Fibroblast of mammary gland (primary cell): ENCODE results near the gene LRRC74A.

Experiments used
- DNase-seq: peaks from one replicate; pipeline ENCODE4 v3.0.0-alpha.2; 2010; ENCODE audit warnings: low read depth
- H3K4me3 ChIP-seq: 2 replicates; pipeline ENCODE4 v1.5.1; 2011; ENCODE audit warnings: low read depth, mild to moderate bottlenecking, low read length, moderate library complexity; ENCODE audit not compliant: control insufficient read depth
- TF ChIP-seq, protein P1 (sequence below): conservative IDR thresholded peaks from 2 replicates; pipeline ENCODE4 v1.5.1; 2011; ENCODE audit warnings: low read depth, low read length, inconsistent platforms; ENCODE audit not compliant: control insufficient read depth, insufficient read depth

The LRRC74A gene

DNA sequence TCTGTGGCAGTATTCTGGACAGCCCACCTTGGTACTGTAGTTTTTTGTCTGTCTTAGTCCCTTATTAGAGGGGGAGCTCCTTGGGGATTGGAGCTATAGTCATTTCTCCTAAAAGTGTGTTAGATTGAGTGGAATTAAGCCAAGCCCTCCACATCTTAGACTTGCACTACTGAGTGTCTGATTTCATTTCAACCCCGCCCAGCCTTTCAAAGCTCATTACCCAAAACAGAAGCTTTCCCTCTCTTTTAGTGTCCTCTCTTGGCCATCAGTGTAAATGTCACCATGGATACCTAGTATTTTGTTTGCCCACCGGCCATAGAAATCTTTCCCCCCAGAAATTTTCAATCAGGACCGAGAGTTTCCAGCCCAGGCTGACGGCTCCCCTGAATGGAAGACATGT lies 74.5 kb downstream of the LRRC74A start:
- TF ChIP-seq, protein P1, sequence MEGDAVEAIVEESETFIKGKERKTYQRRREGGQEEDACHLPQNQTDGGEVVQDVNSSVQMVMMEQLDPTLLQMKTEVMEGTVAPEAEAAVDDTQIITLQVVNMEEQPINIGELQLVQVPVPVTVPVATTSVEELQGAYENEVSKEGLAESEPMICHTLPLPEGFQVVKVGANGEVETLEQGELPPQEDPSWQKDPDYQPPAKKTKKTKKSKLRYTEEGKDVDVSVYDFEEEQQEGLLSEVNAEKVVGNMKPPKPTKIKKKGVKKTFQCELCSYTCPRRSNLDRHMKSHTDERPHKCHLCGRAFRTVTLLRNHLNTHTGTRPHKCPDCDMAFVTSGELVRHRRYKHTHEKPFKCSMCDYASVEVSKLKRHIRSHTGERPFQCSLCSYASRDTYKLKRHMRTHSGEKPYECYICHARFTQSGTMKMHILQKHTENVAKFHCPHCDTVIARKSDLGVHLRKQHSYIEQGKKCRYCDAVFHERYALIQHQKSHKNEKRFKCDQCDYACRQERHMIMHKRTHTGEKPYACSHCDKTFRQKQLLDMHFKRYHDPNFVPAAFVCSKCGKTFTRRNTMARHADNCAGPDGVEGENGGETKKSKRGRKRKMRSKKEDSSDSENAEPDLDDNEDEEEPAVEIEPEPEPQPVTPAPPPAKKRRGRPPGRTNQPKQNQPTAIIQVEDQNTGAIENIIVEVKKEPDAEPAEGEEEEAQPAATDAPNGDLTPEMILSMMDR: no peak
- DNase-seq: no peak
- H3K4me3 ChIP-seq: no peak overlapping the region

DNA sequence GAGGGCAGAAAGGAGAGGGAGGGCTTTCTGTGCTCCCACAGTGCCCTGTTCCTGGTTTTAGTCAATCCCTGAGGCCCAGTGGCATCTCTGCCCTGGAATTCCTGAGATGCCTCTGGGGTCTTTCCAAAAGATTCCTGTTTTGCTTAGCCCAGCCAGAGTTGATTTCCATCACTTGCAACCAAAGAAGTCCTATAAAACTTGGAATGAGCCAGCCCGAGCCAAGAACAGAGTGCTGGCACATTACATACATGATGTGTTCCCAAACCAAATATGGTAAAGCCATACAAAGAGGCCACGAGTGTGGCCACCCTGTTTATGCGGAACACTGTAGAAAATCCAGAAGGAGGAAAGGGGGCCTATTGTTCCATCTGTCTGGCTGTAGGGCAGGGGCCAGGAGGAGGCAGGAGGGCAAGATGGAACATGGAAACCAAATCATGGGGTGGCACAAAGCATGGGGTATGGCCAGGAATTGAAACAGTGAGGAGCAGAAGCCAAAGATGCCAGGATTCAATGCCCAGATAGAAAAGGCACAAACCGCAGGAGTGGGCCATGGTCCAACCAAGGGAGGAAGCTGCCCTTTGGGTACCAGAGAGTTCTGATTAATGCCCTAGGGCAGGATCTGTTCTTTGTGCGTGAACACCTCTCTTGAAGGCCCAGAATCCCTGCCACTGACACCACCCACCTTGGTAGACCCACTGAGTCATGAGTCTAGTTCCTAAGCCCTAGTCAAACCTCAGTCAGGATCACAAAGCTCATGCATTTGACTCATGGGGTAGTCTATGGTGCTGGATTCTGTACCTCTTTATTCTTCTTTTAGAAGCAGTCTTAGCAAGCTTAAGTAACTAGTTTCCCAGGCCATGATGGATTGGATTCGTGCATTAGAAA lies 75.2 kb downstream of the LRRC74A start:
- DNase-seq: no peak
- TF ChIP-seq, protein P1: no peak

DNA sequence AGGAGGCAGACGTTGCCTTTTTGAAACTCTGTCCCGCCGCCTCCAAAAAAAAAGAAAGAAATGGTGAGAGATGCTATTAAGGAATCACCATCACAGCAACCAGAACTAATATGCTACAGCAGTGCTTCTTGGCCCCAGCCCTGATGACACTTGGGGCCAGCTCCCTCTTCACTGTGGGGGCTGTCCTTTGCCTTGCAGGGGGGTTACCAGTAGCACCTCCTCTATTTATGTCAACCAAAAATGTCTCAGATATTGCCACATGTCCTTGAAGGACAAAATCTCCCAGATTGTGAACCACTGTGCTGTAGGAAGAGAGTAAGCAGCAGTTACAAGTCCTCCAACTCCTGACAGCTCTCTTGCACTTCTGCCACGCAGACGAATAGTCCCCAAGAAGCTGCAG lies 76.4 kb downstream of the LRRC74A start:
- no peak overlapping the region for H3K4me3 ChIP-seq
- DNase-seq: no peak
- TF ChIP-seq, protein P1: no peak

More for the DNA sequence above, 75.2 kb downstream of the LRRC74A start:
- H3K4me3 ChIP-seq: no peak overlapping the region

DNA sequence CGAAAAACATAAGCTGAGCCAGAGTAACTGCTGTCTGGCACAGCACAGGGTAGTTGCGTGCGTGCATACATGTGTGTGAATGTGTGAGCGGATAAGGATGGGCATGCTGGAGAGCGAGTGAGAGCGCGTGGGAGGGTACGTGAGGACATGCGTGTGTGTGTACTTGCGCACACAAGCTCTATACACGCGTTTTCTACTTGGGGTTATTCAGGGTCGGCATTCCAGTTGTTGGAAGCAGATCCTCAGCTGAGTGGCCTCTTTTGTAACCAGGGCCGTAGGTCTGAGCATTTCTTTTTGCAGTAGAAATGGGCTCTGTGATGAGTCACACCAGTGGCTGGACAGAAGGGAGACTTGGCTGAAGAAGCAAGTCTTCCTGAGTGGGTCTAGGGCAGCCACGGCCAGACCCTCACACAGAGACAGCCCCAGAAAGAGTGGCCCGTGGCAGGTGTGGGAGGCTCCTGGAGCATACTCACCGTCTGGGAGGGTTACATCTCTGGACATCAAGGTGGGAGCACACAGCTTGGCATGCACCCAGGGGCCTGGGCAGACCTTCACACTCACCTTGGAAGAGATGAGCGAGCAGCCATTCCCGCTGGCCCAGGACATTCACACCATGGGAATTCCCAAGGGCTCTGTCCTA lies 78.0 kb downstream of the LRRC74A start:
- H3K4me3 ChIP-seq: peak overlapping the region; percentile 24
- TF ChIP-seq, protein P1: no peak
- DNase-seq: peak; percentile 97

DNA sequence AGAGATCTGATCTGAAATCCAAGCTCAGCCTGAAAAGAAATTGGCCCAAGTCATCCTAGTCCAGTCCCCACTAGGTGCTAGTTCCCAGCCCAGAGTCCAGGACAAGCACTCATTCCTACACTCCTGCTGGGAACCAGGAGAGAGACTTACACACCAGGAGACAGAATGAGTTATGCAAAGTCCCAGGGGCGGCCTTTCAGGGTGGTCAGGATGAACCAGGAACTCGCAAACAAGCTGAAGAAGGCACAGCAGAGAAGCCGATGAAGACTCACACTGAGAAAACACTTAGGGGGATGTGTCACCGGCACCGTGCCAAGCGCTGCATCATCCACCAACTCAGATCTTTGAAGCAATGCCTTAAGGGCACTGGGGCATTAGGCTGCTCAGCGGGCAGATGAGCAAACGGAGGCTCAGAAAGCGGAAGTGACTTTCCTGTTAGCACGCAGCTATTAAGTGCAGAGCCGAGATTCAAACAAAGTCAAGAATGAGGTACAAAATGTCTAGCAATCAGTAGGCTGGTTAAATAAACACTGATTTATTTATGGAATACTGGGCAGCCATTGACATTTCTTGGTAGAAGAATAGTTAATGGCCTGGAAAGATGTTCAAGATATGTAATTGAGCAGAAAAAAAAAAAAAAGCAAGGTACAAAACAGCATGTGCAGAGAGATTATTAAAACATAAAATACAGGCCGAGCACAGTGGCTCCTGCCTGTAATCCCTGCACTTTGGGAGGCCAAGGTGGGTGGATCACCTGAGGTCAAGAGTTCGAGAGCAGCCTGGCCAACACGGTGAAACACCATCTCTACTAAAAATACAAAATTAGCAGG lies 78.7 kb downstream of the LRRC74A start:
- H3K4me3 ChIP-seq: peak overlapping the region; percentile 24
- TF ChIP-seq, protein P1: no peak
- peak; percentile 99 for DNase-seq

DNA sequence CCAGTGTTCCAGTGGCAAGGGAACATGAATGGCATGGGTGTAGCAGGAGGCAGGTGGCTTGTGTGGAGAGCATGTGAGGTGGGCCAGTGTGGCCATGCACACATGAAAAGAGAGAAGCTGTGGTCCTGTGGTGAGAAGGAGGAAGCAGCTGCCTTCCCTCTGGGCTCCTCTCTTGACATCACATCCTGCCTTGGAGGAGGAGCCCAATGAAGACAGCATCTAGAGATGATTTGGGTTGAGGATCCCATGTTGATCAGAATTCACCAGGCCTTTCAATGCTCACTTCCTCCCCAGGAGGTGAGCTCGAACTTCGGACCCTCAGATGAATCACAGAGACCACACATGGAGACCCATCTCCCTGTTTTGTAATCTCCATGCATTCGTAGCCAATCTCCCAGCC lies 82.6 kb downstream of the LRRC74A start:
- TF ChIP-seq, protein P1: no peak
- DNase-seq: no peak
- H3K4me3 ChIP-seq: no peak overlapping the region
